DOHH2 (cell line): ENCODE results near the gene SETD3.

Experiments
- H3F3A ChIP-seq: fragments of 200-600 bp; sonication (generic), shearing (Covaris generic); 2 replicates; pipeline ENCODE4 v1.6.0; 2016; ENCODE audit warnings: antibody characterized with exemption, mild to moderate bottlenecking; ENCODE audit not compliant: control insufficient read depth, insufficient read depth
- H3K27ac ChIP-seq: fragments of 200-600 bp; sonication (generic); 2 replicates; pipeline ENCODE4 v1.5.1; 2014; ENCODE audit warnings: low read depth, mild to moderate bottlenecking, low read length, moderate library complexity
- H3K27me3 ChIP-seq: fragments of 200-600 bp; sonication (generic); 2 replicates; pipeline ENCODE4 v1.6.1; 2014; ENCODE audit warnings: mild to moderate bottlenecking, low read length, mixed read lengths; ENCODE audit not compliant: control insufficient read depth
- H3K36me3 ChIP-seq: fragments of 200-600 bp; sonication (generic); 2 replicates; pipeline ENCODE4 v1.6.1; 2014; ENCODE audit warnings: mild to moderate bottlenecking, low read length, moderate library complexity, mixed read lengths; ENCODE audit not compliant: control insufficient read depth
- H3K4me1 ChIP-seq: fragments of 200-600 bp; sonication (generic); 2 replicates; pipeline ENCODE4 v1.6.1; 2014; ENCODE audit warnings: mild to moderate bottlenecking, low read length, mixed read lengths; ENCODE audit not compliant: control insufficient read depth
- H3K4me2 ChIP-seq: fragments of 200-600 bp; sonication (generic); 2 replicates; pipeline ENCODE4 v1.6.0; 2014; ENCODE audit warnings: mild to moderate bottlenecking, low read length, moderate library complexity
- H3K4me3 ChIP-seq: fragments of 200-600 bp; sonication (generic); 2 replicates; pipeline ENCODE4 v1.5.1; 2014; ENCODE audit warnings: mild to moderate bottlenecking, low read length, mixed read lengths
- H3K79me2 ChIP-seq: fragments of 200-600 bp; sonication (generic); 2 replicates; pipeline ENCODE4 v1.6.1; 2014; ENCODE audit warnings: mild to moderate bottlenecking, low read length, mixed read lengths; ENCODE audit not compliant: control insufficient read depth
- H3K9me2 ChIP-seq: fragments of 200-600 bp; sonication (generic); replicated peaks from 2 replicates; pipeline ENCODE4 v1.6.1; 2014; ENCODE audit warnings: mild to moderate bottlenecking, low read length, mixed read lengths; ENCODE audit not compliant: control insufficient read depth
- H3K9me3 ChIP-seq: fragments of 200-600 bp; sonication (generic); 2 replicates; pipeline ENCODE4 v1.6.1; 2014; ENCODE audit warnings: antibody characterized with exemption, low read length, mixed read lengths; ENCODE audit not compliant: control insufficient read depth, insufficient read depth
- H4K20me1 ChIP-seq: fragments of 200-600 bp; sonication (generic); 2 replicates; pipeline ENCODE4 v1.6.0; 2014; ENCODE audit warnings: low read depth, mild to moderate bottlenecking, antibody characterized with exemption, low read length, moderate library complexity; ENCODE audit not compliant: control insufficient read depth, insufficient read depth
- CTCF ChIP-seq: fragments of 200-600 bp; sonication (generic); IDR thresholded peaks from one replicate; pipeline ENCODE4 v1.5.1; 2014; ENCODE audit warnings: antibody characterized with exemption, mild to moderate bottlenecking, low read depth, low read length; ENCODE audit not compliant: poor library complexity, severe bottlenecking
- EZH2phosphoT487 ChIP-seq: fragments of 200-600 bp; sonication (generic); IDR thresholded peaks from 2 replicates; pipeline ENCODE4 v1.6.1; 2017; ENCODE audit warnings: borderline replicate concordance, mild to moderate bottlenecking, antibody characterized with exemption, low read length, moderate library complexity, mixed read lengths

SETD3 gene

GRCh38 chr14:99387880-99388279 lies 92.8 kb downstream of the SETD3 start:
- no peak overlapping the region for H3K4me3 ChIP-seq
- no peaks in the 10 kb centered on the region for H3K4me1 ChIP-seq
- TF ChIP-seq EZH2phosphoT487: no peak
- TF ChIP-seq CTCF: no peak
- H3K9me3 ChIP-seq: no peaks in the 10 kb centered on the region
- peaks cover 8% of the 10 kb centered on the region; the same call in 1 of the 2 replicates for H4K20me1 ChIP-seq
- H3K27me3 ChIP-seq: peaks cover 13% of the 10 kb centered on the region
- no peaks in the 10 kb centered on the region for H3K79me2 ChIP-seq
- H3K4me2 ChIP-seq: no peak overlapping the region
- no peaks in the 10 kb centered on the region for H3K9me2 ChIP-seq
- H3K27ac ChIP-seq: no peak overlapping the region
- H3F3A ChIP-seq: no peaks in the 10 kb centered on the region
- no peaks in the 10 kb centered on the region for H3K36me3 ChIP-seq

- Histone ChIP-seq H3K4me1 (no peaks in the 10 kb centered on the region), H3K9me2 (no peaks in the 10 kb centered on the region), H3K27ac (no peak overlapping the region), H3F3A (no peaks in the 10 kb centered on the region), H3K4me2 (no peak overlapping the region), H3K79me2 (no peaks in the 10 kb centered on the region), H3K4me3 (no peak overlapping the region), H3K36me3 (no peaks in the 10 kb centered on the region), H3K27me3 (peaks cover 13% of the 10 kb centered on the region), H4K20me1 (peaks cover 5% of the 10 kb centered on the region; the same call in 1 of the 2 replicates), H3K9me3 (no peaks in the 10 kb centered on the region)
- no peak for TF ChIP-seq CTCF
- 0 out of 2 replicates have a peak, but pooled peaks have one; percentile 19 for TF ChIP-seq EZH2phosphoT487
These were observed 95.9 kb downstream of the SETD3 start for GRCh38 chr14:99384450-99385417.

GRCh38 chr14:99383472-99384449 lies 96.9 kb downstream of the SETD3 start:
- no peaks in the 10 kb centered on the region for H4K20me1 ChIP-seq
- no peaks in the 10 kb centered on the region for H3K4me1 ChIP-seq
- H3F3A ChIP-seq: no peaks in the 10 kb centered on the region
- no peaks in the 10 kb centered on the region for H3K79me2 ChIP-seq
- no peaks in the 10 kb centered on the region for H3K9me2 ChIP-seq
- no peak overlapping the region for H3K4me2 ChIP-seq
- TF ChIP-seq EZH2phosphoT487 (no peak), CTCF (no peak)
- H3K27ac ChIP-seq: no peak overlapping the region
- H3K4me3 ChIP-seq: no peak overlapping the region
- no peaks in the 10 kb centered on the region for H3K36me3 ChIP-seq
- no peaks in the 10 kb centered on the region for H3K9me3 ChIP-seq
- peaks cover 13% of the 10 kb centered on the region for H3K27me3 ChIP-seq
